GM23338 (cell line): ENCODE measurements around the gene VWA2. TPM values are rescaled to one million over a fixed set of nuclear protein-coding genes. Genes with fewer than 3 reads are reported as not detected.

ENCODE experiments used
- ATAC-seq: fragments of 200-7000 bp; cut with Tn5 transposase; 3 replicates; pipeline ENCODE4 v1.9.1; 2020
- DNase-seq: peaks from one replicate; pipeline ENCODE4 v3.0.0-alpha.2; 2015; ENCODE audit warnings: low spot score
- H2AFZ ChIP-seq: fragments of 200-600 bp; sonication (generic); 2 replicates; pipeline ENCODE4 v1.8.0; 2016; ENCODE audit warnings: antibody characterized with exemption, mild to moderate bottlenecking, moderate library complexity
- H3F3A ChIP-seq: fragments of 200-600 bp; sonication (generic); replicated peaks from 2 replicates; pipeline ENCODE4 v1.8.0; 2017; ENCODE audit warnings: antibody characterized with exemption, mixed run types, low read depth
- H3K27ac ChIP-seq: fragments of 200-600 bp; sonication (generic); 2 replicates; pipeline ENCODE4 v1.6.1; 2016; ENCODE audit warnings: low read depth
- H3K27me3 ChIP-seq: fragments of 200-600 bp; sonication (generic); 2 replicates; pipeline ENCODE4 v1.8.0; 2016; ENCODE audit warnings: mild to moderate bottlenecking, mixed run types, moderate library complexity; ENCODE audit not compliant: insufficient read depth
- H3K36me3 ChIP-seq: fragments of 200-600 bp; sonication (generic); 2 replicates; pipeline ENCODE4 v1.8.0; 2016; ENCODE audit warnings: mild to moderate bottlenecking; ENCODE audit not compliant: insufficient read depth
- H3K4me1 ChIP-seq: fragments of 200-600 bp; sonication (generic); 2 replicates; pipeline ENCODE4 v1.8.0; 2016; ENCODE audit warnings: mild to moderate bottlenecking, moderate library complexity; ENCODE audit not compliant: insufficient read depth
- H3K4me2 ChIP-seq: fragments of 200-600 bp; sonication (generic); 2 replicates; pipeline ENCODE4 v1.7.1; 2017; ENCODE audit warnings: mixed run types
- H3K4me3 ChIP-seq: fragments of 200-600 bp; sonication (generic); 2 replicates; pipeline ENCODE4 v1.6.1; 2016; ENCODE audit warnings: mixed run types
- H3K79me2 ChIP-seq: fragments of 200-600 bp; sonication (generic); replicated peaks from 2 replicates; pipeline ENCODE4 v1.8.0; 2017; ENCODE audit warnings: mild to moderate bottlenecking; ENCODE audit not compliant: insufficient read depth
- H3K9me2 ChIP-seq: fragments of 200-600 bp; sonication (generic); 2 replicates; pipeline ENCODE4 v1.8.0; 2017; ENCODE audit not compliant: insufficient read depth
- H4K20me1 ChIP-seq: fragments of 200-600 bp; sonication (generic); replicated peaks from 2 replicates; pipeline ENCODE4 v1.8.0; 2017; ENCODE audit warnings: mild to moderate bottlenecking; ENCODE audit not compliant: insufficient read depth
- H3K27ac Mint-ChIP-seq: 2 replicates; pipeline ENCODE4 v1.8.0; 2020; ENCODE audit warnings: inconsistent platforms, mild to moderate bottlenecking, moderate library complexity, mixed read lengths
- H3K27me3 Mint-ChIP-seq: 3 replicates; pipeline ENCODE4 v1.8.0; 2022; ENCODE audit warnings: low read depth, mild to moderate bottlenecking, moderate library complexity, mixed read lengths, inconsistent platforms; ENCODE audit not compliant: insufficient read depth, poor library complexity
- H3K36me3 Mint-ChIP-seq: 3 replicates; pipeline ENCODE4 v1.8.0; 2021; ENCODE audit warnings: low read depth, mild to moderate bottlenecking, inconsistent platforms, moderate library complexity, mixed read lengths
- H3K4me1 Mint-ChIP-seq: 3 replicates; pipeline ENCODE4 v1.8.0; 2020; ENCODE audit warnings: mild to moderate bottlenecking, inconsistent platforms, mixed read lengths
- H3K4me3 Mint-ChIP-seq: 3 replicates; pipeline ENCODE4 v1.8.0; 2021; ENCODE audit warnings: moderate library complexity, mild to moderate bottlenecking, inconsistent platforms, mixed read lengths
- H3K9me3 Mint-ChIP-seq: 3 replicates; pipeline ENCODE4 v1.8.0; 2020; ENCODE audit warnings: moderate library complexity, mild to moderate bottlenecking, inconsistent platforms, mixed read lengths
- CREB1 ChIP-seq: fragments of 250-450 bp; sonication (Bioruptor Pico); IDR thresholded peaks from 2 replicates; pipeline ENCODE4 v1.5.0; 2020; ENCODE audit warnings: low read depth, mild to moderate bottlenecking, moderate library complexity
- CTCF ChIP-seq, 2 experiments: fragments of 200-600 bp in 1 of 2; sonication (generic) in 1 of 2; conservative IDR thresholded peaks; 2 replicates each; pipeline versions ENCODE4 v1.5.1 to v1.6.1; 2016 to 2017; ENCODE audit warnings: antibody characterized with exemption in 2 of 2, low read depth in 2 of 2, mild to moderate bottlenecking in 2 of 2, moderate library complexity in 1 of 2
- EZH2 ChIP-seq: fragments of 200-600 bp; sonication (generic); IDR thresholded peaks from one replicate; pipeline ENCODE4 v1.8.0; 2017; ENCODE audit warnings: antibody characterized with exemption, mild to moderate bottlenecking, low read depth; ENCODE audit not compliant: unreplicated experiment
- EZH2phosphoT487 ChIP-seq: fragments of 200-600 bp; sonication (generic); IDR thresholded peaks from one replicate; pipeline ENCODE4 v1.8.1; 2018; ENCODE audit warnings: antibody characterized with exemption; ENCODE audit not compliant: unreplicated experiment
- JUNB ChIP-seq: IDR thresholded peaks from one replicate; pipeline ENCODE4 v1.6.1; 2016; ENCODE audit warnings: antibody characterized with exemption; ENCODE audit not compliant: unreplicated experiment
- NANOG ChIP-seq: IDR thresholded peaks from 2 replicates; pipeline ENCODE4 v1.6.1; 2016; ENCODE audit warnings: antibody characterized with exemption, borderline replicate concordance
- POLR2AphosphoS5 ChIP-seq: IDR thresholded peaks from 2 replicates; pipeline ENCODE4 v1.6.1; 2016; ENCODE audit warnings: antibody characterized with exemption, low read depth
- STAT1 ChIP-seq: IDR thresholded peaks from one replicate; pipeline ENCODE4 v1.6.1; 2016; ENCODE audit warnings: antibody characterized with exemption; ENCODE audit not compliant: unreplicated experiment
- ZNF114 ChIP-seq: fragments of 250-450 bp; sonication (Bioruptor Pico); IDR thresholded peaks from 2 replicates; pipeline ENCODE4 v1.5.0; 2020; ENCODE audit warnings: mild to moderate bottlenecking, moderate library complexity
- ZNF331 ChIP-seq: fragments of 250-450 bp; sonication (Bioruptor Pico); IDR thresholded peaks from 2 replicates; pipeline ENCODE4 v1.5.0; 2020; ENCODE audit warnings: low read depth, mild to moderate bottlenecking, moderate library complexity
- ZNF462 ChIP-seq: fragments of 250-450 bp; sonication (Bioruptor Pico); IDR thresholded peaks from 2 replicates; pipeline ENCODE4 v1.5.0; 2020; ENCODE audit warnings: mild to moderate bottlenecking, moderate library complexity
- polyA plus RNA-seq: library from polyadenylated mRNA; unstranded; fragments of >200 nt; fragmentation: Nextera tagmentation; extraction: Ambion mirVana; gene quantifications from 2 replicates; pipeline ENCODE4 v1.2.1, GENCODE V29; 2016
- total RNA-seq: library from RNA; depleted of rRNA; stranded (reverse); fragments of >200 nt; shearing (Covaris generic); gene quantifications from 2 replicates; pipeline ENCODE4 v1.2.3, GENCODE V29; 2014
- TF ChIP-seq, protein P1 (sequence below): IDR thresholded peaks from 2 replicates; pipeline ENCODE4 v1.6.1; 2016; ENCODE audit warnings: antibody characterized with exemption
- TF ChIP-seq, protein P2 (sequence below): IDR thresholded peaks from one replicate; pipeline ENCODE4 v1.6.1; 2018; ENCODE audit warnings: antibody characterized with exemption; ENCODE audit not compliant: unreplicated experiment

VWA2 gene
- total and polyA plus RNA-seq, 2 experiments from 2014 or later = 0.48 to 3.7 TPM

DNA sequence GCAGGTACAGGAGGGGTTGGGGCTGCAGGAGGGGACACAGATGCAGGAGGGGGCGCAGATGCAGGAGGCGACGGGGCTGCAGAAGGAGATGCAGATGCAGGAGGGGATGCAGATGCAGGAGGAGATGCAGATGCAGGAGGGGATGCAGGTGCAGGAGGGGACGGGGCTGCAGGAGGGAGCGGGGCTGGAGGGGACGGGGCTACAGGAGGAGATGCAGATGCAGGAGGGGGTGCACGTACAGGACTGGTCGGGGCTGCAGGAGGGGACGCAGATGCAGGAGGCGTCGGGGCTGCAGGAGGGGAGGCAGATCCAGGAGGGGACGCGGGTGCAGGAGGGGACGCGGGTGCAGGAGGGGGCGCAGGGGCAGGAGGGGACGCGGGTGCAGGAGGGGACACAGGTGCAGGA, 66.5 kb downstream of the VWA2 start:
- Histone ChIP-seq H3K4me2 (no peak overlapping the region), H3K36me3 (no peaks in the 10 kb centered on the region), H3F3A (no peaks in the 10 kb centered on the region), H2AFZ (no peak overlapping the region), H3K79me2 (no peaks in the 10 kb centered on the region), H3K27me3 (no peaks in the 10 kb centered on the region), H3K27ac (no peak overlapping the region), H4K20me1 (no peaks in the 10 kb centered on the region), H3K4me1 (no peaks in the 10 kb centered on the region), H3K4me3 (peak overlapping the region; percentile 69; the same call in 1 of the 2 replicates), H3K9me2 (no peaks in the 10 kb centered on the region)
- H3K27ac Mint-ChIP-seq = no peak overlapping the region
- ATAC-seq (no peak), DNase-seq (no peak)
- H3K9me3 Mint-ChIP-seq = no peaks in the 10 kb centered on the region
- peak overlapping the region; percentile 76; the same call in 2 of the 3 replicates for H3K4me3 Mint-ChIP-seq
- H3K4me1 Mint-ChIP-seq = peaks cover 6% of the 10 kb centered on the region
- TF ChIP-seq NANOG (no peak), JUNB (no peak), CTCF (conservative IDR thresholded peaks at IDR 0.05; ENCODE audit: low read depth in 2 of 2) (no peak), POLR2AphosphoS5 (no peak), STAT1 (no peak), EZH2phosphoT487 (no peak), ZNF114 (CRISPR knock-in tag) (no peak), EZH2 (no peak), ZNF462 (CRISPR knock-in tag) (no peak), CREB1 (CRISPR knock-in tag) (no peak), ZNF331 (CRISPR knock-in tag) (no peak)
- TF ChIP-seq, protein P1, sequence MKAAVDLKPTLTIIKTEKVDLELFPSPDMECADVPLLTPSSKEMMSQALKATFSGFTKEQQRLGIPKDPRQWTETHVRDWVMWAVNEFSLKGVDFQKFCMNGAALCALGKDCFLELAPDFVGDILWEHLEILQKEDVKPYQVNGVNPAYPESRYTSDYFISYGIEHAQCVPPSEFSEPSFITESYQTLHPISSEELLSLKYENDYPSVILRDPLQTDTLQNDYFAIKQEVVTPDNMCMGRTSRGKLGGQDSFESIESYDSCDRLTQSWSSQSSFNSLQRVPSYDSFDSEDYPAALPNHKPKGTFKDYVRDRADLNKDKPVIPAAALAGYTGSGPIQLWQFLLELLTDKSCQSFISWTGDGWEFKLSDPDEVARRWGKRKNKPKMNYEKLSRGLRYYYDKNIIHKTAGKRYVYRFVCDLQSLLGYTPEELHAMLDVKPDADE = no peak
- TF ChIP-seq, protein P2, sequence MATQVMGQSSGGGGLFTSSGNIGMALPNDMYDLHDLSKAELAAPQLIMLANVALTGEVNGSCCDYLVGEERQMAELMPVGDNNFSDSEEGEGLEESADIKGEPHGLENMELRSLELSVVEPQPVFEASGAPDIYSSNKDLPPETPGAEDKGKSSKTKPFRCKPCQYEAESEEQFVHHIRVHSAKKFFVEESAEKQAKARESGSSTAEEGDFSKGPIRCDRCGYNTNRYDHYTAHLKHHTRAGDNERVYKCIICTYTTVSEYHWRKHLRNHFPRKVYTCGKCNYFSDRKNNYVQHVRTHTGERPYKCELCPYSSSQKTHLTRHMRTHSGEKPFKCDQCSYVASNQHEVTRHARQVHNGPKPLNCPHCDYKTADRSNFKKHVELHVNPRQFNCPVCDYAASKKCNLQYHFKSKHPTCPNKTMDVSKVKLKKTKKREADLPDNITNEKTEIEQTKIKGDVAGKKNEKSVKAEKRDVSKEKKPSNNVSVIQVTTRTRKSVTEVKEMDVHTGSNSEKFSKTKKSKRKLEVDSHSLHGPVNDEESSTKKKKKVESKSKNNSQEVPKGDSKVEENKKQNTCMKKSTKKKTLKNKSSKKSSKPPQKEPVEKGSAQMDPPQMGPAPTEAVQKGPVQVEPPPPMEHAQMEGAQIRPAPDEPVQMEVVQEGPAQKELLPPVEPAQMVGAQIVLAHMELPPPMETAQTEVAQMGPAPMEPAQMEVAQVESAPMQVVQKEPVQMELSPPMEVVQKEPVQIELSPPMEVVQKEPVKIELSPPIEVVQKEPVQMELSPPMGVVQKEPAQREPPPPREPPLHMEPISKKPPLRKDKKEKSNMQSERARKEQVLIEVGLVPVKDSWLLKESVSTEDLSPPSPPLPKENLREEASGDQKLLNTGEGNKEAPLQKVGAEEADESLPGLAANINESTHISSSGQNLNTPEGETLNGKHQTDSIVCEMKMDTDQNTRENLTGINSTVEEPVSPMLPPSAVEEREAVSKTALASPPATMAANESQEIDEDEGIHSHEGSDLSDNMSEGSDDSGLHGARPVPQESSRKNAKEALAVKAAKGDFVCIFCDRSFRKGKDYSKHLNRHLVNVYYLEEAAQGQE = no peak
- peaks cover 12% of the 10 kb centered on the region for H3K27me3 Mint-ChIP-seq
- H3K36me3 Mint-ChIP-seq = no peaks in the 10 kb centered on the region
